ENCODE results near the gene TRPM8.
"Not testable (repeated sequence)": the region's sequence is repeated elsewhere in the genome, so short reads cannot be mapped to it uniquely, and the experiment has no call there.

TRPM8 gene

DNA sequence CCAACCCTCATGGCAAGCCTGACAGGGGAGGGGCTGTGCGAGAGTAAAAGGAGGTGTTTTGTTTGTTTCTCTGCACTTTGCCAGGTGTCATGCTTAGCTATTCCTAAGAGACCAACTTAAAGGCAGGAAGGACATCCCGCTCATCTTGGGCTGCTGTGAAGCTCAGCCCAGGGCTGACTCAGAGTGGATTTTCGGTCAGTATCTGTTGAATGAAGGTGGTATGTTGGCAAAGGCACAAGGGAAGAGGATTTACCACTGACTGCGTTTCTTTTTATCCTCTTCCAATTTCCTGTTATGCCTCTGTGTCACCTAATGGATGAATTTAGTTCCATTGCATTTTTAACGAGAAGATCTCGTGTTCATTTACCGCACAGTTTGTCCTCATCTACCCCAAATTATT, 18.9 kb downstream of the TRPM8 start:
- DNase-seq (ENCODE audit: low read depth in 2 of 2): no peak

DNA sequence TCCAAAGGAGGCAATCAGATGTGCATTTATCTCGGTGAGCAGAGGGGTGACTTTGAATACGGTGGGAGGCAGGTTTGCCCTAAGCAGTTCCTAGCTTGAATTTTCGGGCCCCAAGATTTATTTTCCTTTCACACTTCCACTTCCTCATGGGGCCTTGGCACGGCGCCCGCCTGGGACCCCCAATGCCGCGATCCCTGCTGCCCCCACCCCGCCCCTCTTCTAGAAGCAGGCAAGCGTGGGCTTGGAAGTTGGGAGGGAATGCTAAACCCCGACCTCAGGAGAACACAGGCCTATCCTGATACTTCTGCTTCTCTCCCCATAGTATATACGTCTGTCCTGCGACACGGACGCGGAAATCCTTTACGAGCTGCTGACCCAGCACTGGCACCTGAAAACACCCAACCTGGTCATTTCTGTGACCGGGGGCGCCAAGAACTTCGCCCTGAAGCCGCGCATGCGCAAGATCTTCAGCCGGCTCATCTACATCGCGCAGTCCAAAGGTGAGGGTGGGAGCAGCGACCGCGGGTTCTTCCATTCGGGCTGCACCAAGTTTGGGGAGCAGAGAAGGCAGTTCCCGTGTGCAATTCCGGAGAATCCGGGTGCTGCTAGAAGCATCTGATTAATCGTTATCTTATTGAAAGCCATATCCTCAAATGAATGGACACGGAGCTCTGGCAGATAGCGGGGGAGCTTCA, 21.6 kb downstream of the TRPM8 start:
- DNase-seq (ENCODE audit: low read depth in 2 of 2): no peak

DNA sequence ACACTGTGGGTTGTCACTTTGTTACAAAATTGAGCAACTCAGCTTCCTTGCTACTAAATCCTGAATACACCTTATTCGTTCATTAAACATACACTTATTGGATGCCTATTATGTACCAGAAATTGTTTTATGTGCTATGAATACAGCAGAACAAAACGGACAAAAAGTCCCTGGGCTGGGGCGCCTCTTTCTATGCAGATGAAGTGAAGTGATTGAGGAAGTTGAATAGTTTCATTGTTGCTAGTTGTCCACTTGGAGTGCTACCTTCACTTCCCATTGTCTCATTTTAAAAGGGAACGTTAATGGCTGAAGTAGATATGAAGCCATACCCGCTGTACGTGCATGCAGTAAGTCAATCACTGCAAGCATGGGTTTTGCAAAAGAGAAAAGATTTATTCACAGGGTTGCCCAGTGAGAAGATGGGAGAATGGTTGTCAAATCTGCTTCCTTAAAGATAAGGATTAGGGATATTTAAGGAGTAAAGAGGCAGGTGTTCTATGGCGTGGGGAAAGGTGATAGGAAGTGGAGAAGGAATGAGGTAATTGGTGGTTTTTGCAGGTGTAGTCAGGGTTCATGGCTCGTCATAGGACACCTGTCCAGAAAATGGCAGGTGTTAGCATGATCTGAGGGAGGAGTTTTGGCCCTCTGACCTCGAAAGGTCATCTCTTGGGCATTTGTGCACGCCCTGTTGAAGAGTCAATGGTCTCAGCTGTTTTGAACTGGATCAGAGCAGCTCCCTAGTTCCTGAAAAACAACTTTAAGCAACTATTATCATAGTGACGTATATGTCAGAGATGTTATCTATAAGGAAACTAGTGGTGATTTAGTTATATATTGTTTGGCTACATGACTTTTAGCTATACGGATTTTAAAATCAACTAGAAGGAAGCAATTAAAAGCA, 23.5 kb downstream of the TRPM8 start:
- no peak for DNase-seq (ENCODE audit: low read depth in 2 of 2)

DNA sequence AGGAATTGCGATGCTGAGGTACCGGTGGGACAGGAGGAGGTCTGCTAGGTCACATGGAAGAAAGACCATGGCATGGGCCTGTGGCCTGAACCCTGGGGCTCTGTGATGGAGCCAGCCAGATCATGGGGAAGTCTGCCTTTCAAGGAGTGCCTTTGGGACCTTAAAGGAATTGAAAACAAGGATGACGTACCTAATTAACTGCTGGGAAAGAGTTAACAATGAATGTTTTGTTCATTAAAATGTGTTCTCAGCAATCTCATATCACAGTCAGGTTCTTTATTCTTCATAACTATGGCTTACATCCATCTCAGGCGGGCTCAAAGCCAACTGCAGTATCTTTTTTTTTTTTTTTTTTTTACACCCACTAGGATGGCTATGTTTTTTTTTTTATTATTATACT, 25.6 kb downstream of the TRPM8 start:
- DNase-seq (ENCODE audit: low read depth in 2 of 2): no peak

DNA sequence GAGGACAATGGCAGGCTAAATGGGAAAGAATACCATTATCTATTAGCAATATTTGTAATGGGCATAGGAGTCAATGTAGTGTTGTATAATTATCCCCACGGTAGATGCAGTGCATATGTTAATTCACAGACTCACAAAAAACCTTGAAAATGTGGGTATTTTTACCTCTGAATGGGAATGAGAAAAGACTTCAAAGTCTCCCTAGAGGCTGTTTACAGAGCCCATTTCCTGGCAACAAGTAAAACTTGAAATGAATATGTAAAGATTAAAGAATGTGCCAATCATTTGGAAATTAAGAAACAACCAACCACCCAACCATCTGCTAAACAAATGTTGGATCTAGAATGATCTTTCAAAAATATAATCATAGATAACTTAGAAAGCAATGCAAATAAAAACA, 27.1 kb downstream of the TRPM8 start:
- DNase-seq (ENCODE audit: low read depth in 2 of 2): no peak

DNA sequence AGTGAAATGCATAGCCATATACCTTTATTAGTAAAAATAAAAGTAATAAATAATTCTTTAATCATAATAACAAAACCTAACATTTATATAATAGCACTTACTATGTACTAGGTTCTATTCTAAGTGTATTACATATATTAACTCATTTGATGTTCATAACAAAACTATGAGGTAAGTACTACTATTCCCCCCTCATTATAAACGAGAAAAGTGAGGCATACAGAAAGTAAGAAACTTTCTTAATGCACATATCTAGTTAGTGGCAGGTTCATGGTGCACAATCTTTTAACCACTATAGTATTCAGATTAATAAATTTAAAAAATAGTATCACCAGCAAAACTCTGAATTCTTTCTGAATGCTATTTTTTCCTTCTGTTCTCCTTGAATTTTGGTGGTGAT, 27.5 kb downstream of the TRPM8 start:
- DNase-seq (ENCODE audit: low read depth in 2 of 2): no peak

DNA sequence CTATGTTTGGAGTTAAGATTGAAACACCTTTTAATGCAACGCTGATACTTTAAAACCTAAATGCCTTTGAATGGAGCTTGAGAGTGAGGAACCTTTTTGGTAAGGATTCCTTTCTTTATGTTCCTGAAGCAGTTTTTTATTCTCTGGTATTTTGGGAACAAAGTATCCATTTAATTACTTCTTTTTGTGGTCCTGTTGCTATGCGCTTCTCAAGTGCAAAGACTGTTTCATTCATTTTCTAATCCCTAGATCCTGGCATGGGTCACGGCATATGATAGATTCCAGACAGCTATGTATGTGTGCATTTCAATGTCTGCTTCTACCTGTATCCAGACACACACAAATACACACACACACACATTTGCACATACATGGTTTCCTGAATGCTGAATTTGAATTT, 28.0 kb downstream of the TRPM8 start:
- DNase-seq (ENCODE audit: low read depth in 2 of 2): no peak

DNA sequence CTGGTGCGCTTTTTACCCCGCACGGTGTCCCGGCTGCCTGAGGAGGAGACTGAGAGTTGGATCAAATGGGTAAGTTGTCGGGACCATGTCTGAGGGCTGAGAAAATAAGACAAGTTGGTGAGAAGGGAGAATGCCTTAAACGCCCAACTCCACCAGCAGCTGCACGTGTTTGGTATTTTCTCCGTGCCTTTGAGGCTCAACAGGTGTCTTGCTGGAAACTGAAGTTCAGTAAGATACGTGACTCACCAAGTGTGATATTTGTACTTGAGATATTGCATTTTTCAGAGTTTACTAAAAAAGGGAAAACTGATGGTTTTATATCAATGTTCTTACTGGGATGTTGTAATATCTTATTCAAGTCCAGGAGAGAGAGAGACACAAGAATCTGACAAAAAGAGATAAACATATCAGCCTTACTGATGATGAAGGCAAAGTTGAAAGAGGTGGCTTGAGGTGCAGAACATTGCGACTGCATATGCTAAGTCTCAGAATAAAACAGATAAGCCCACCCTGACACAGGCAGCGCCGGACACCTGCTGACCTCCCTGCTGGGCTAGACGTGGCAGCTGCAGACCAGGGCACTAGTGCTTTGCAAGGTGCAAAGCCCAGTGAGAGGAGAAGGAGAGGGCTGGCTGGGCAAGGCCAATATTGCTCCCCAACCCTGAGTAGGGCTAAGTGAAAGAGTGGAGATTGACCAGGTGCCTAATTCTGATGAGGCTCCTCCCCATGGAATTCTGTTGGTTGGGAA, 33.1 kb downstream of the TRPM8 start:
- no peak for DNase-seq (ENCODE audit: low read depth in 2 of 2)

DNA sequence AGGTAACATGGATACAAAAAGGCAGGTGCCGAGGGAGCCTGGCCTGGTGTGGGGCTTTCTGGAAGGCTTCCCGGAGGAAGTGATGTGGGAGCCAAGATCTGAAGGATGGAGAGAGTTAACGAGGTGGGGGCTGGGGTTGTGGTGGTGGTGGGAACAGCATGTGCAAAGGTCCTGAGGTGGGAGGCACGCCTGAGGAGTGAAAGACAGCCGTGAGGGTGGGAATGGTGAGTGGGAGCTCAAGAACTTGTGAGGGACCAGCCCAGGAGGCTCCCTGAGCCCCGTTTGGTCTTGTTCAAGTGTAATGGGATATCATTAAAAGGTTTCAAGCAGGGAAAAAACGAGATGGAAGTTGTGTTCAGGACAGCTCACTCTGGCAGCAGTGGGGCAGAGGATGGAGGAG, 35.2 kb downstream of the TRPM8 start:
- DNase-seq (ENCODE audit: low read depth in 2 of 2): no peak

DNA sequence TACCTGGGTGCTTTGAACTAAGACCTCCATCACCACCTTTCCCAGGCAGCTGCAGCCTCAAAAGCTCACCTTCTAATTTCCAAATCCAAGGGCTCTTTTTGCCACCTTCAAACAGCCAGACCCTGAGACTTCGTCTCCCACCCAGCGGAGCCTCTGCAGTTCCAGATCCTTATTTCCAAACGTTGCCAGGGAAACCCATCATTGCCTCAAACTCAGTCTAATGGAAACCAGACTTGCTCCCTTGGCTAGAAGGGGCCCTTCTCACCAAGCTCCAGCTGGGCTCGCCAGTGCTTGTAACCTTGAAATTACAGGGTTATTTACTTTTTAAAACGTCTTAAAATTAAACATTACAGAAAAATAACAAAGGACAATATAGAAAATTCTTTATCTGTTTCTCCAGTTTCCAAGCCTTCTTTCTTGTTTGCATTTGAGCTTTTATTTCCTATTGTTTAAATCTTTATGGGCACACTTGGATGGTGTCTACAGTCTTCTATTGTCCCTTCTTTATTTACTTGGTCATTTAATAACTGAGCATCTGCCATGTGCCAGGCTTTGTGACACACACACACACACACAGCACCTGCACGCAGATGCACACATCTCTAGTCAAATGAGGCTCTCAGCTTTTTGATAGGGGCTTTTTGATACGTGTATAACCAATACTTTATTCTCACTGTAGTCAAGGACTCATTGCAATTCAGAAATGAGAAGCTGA, 36.1 kb downstream of the TRPM8 start:
- no peak for DNase-seq (ENCODE audit: low read depth in 2 of 2)

DNA sequence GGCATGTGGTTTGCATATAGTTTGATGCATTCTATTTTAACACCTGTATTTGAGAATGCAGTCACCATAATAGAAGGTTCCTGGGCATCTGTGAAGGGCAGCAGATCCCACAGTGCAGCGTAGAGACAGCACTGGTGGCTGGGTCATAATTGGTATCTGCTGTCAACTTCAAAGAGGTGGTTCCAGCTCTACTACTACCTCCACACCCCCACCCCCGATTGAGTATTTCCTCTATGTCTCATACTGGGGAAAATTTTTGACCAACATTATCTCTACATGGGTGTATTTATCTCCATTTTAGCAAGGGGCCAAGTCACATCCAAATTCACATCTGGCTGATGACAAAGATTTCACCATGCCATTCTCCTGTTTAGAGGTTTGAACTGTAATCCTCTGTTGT, 43.0 kb downstream of the TRPM8 start:
- DNase-seq (ENCODE audit: low read depth in 2 of 2): no peak

DNA sequence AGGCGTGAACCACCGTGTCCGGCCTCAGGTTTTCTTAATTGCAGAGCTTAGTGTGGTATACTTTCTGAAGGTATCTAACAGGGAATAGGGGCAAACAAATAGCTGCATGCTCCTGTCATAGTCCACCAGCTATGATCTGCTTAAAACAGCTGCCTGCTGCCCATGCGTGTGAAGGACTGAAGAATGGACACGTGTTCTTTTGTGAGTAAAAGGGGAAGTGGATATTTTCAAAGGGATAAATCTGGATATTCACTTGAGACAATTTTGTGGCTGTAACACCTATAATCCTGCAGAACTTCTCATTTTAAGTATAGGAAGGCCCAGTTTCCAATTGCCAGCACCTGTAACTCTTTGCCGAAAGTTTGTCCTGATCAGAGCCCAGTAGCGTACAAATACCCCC, 44.7 kb downstream of the TRPM8 start:
- no peak for DNase-seq (ENCODE audit: low read depth in 2 of 2)

DNA sequence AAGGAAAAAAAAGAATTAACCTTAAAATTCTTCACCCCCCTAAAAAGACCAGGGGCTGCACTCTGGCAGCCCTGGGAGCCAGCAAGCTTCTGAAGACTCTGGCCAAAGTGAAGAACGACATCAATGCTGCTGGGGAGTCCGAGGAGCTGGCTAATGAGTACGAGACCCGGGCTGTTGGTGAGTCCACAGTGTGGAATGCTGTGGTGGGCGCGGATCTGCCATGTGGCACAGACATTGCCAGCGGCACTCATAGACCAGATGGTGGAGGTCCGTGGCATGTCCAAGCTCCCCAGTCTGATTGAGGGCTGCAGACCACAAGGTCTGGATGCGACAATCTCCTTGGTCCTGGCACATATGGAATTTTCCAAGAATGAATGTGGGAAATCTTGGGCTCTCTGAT, 47.4 kb downstream of the TRPM8 start:
- DNase-seq (ENCODE audit: low read depth in 2 of 2): no peak

DNA sequence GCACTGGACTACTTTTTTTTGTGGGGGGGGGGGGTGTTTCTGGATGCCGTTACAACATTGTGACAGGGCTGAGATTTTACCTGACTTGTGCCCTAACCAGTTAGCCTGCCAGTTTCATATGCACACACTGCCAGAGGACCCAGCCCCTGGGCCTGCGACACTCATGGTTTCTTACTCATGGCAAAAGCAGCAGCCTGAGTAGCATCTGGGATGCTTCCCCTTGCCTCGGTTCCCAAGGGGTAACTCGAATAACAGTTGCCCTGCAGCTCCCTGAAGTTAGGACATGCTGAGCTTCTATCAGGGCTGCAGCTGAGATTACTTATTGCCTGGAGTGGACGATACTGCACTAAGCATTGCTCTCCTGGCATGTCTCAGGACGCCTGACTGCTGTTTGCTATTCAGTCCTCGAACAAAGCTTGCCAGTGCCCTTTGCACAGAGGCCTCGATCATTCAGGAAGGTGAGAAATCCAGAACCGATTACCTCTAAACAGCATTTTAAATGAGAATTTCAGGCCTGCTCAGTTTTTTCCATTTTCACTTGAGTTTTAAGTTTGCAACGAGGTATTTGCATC, 47.9 kb downstream of the TRPM8 start:
- no peak for DNase-seq (ENCODE audit: low read depth in 2 of 2)

DNA sequence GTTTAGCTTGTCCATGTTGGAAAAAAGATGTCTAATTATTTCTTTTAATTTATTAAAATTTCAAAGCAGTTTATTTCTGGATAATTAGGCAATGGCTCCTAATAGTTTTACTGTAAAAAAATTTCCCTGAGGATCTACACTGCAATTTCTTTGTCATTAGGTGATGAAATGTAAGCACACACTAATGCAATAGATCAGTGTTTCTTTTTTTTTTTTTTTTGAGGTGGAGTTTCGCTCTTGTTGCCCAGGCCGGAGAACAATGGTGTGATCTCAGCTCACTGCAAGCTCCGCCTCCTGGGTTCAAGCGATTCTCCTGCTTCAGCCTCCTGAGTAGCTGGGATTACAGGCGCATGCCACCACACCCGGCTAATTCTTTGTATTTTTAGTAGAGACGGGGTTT, 48.5 kb downstream of the TRPM8 start:
- not testable (repeated sequence) for DNase-seq (ENCODE audit: low read depth in 2 of 2)

DNA sequence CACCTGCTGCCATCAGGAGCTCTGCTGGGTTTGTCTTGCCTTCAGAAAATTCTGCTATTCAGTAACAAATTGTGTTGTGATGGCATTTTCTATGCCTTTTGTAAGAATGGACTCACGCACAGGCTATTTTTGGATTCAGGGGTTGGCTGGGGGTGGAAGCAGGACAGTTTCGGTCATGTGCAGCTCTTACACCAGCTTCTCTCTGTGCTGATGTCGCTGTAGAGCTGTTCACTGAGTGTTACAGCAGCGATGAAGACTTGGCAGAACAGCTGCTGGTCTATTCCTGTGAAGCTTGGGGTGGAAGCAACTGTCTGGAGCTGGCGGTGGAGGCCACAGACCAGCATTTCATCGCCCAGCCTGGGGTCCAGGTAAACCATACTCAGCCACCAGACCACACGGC, 49.2 kb downstream of the TRPM8 start:
- DNase-seq (ENCODE audit: low read depth in 2 of 2): no peak

DNA sequence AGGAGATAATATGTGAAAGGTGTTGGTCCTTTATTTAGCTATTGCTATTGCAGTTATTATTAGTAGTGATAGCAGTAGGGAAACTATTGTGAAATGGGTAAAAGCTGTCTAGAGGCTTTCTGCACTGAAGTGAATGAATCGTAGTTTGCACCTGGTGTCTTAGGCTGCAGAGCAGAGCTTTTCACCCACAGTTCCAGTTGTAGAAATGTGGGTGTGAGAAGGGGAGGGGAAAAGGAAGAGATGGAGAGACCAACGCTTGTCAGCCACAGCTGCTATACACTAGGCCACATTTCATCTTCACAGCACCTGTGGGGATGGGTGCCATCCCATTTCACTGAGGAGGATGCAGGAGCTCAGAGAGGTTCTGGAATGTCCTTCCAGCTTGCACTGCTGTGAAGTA, 50.0 kb downstream of the TRPM8 start:
- no peak for DNase-seq (ENCODE audit: low read depth in 2 of 2)

DNA sequence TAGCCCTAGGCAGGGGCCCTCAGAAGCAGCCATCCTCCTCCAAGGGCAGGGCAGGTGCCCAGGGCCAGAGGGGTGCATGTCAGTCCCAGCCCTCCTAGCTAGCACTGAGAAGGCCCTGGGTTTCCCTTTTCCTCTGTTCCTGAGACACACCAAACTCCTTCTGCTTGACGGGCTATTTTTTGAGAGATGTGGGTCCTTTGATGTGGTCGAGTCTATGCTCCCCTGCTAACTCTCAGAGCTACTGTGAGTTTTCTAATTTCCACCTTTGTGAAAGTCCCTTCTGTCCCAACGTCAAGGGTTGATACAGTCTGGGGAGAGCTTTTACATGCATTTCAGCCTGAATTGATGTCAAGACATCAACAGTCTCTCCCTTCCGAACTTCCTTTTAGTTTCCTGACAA, 51.4 kb downstream of the TRPM8 start:
- DNase-seq (ENCODE audit: low read depth in 2 of 2): no peak

DNA sequence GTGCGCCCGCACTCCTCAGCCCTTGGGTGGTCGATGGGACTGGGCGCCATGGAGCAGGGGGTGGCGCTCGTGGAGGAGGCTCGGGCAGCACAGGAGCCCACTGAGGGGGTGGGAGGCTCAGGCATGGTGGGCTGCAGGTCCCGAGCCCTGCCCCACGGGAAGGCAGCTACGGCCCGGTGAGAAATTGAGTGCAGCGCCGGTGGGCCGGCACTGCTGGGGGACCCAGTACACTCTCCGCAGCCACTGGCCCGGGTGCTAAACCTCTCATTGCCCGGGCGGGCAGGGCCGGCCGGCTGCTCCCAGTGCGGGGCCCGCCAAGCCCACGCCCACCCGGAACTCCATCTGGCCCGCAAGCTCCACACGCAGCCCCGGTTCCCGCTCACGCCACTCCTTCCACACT, 55.3 kb downstream of the TRPM8 start:
- not testable (repeated sequence) for DNase-seq (ENCODE audit: low read depth in 2 of 2)

DNA sequence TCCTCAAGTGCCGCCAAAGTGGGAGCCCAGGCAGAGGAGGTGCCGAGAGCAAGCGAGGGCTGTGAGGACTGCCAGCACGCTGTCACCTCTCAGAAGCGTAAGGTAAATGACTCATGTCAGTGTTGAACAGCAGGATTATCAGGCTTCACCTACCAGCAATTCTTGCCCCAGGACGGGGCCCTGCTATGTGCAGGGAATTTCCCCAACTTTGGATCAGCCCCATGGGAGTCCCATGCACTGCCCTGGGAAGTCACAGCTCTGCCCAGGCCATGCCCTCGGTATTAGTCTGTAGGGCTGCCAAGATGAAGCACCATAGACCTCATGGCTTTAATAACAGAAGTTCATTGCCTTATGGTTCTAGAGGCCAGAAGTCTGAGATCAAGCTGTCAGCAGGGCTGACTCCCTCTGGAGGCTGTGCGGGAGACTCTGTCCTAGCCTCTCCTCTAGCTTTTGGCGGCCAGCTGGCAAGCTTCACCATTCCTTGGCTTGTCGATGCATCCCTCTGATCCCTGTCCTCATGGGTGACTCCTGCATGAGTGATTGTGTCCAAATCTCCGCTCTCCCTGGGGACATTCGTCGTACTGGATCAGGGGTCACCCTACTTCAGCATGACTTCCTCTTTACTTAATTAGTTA, 55.9 kb downstream of the TRPM8 start:
- no peak for DNase-seq (ENCODE audit: low read depth in 2 of 2)

DNA sequence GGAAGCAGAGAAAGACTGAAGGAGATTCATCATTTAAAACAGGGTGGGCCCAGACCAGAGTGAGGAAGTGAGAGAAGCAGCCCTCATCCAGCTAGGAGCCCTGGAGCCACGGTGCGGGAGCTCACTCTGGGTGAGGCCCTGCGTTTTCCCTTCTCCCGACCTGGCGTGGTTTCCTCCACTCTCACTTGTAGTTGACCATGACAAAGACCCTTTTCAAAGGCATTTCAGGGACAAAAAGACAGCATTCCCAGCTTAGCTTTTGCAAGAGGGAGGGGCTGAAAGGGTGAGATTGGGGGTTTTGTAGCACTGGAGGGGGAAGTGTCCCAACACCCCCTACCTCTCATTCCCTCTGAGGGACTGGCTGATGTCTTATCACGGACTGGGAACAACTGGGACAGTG, 56.6 kb downstream of the TRPM8 start:
- DNase-seq (ENCODE audit: low read depth in 2 of 2): no peak
